SK-N-SH treated with all-trans-retinoic acid at 6 μM for 48 hours (cell line): ENCODE measurements around the gene ARHGAP26.
A peak's percentile ranks its signal among the peaks of the same experiment; 100 is the strongest.

Experiments
- ATAC-seq: fragments of 200-7000 bp; cut with Tn5 transposase; 3 replicates; pipeline ENCODE4 v1.9.1; 2020; ENCODE audit warnings: mild to moderate bottlenecking, moderate library complexity
- ARNTL ChIP-seq: fragments of 450-650 bp; formaldehyde crosslinking; IDR thresholded peaks from 2 replicates; pipeline ENCODE4 v1.5.0; 2020; ENCODE audit warnings: low read depth, mild to moderate bottlenecking, moderate library complexity, borderline replicate concordance
- BACH2 ChIP-seq: fragments of 250-450 bp; sonication (Bioruptor Pico); IDR thresholded peaks from 2 replicates; pipeline ENCODE4 v1.9.0; 2021; ENCODE audit warnings: mild to moderate bottlenecking, borderline replicate concordance
- CREB5 ChIP-seq: fragments of 250-450 bp; sonication (Bioruptor Pico); IDR thresholded peaks from 2 replicates; pipeline ENCODE4 v1.5.1; 2020; ENCODE audit warnings: low read depth, mild to moderate bottlenecking, moderate library complexity
- CSDC2 ChIP-seq: fragments of 250-450 bp; sonication (Bioruptor Pico); IDR thresholded peaks from 2 replicates; pipeline ENCODE4 v1.5.0; 2020; ENCODE audit warnings: mild to moderate bottlenecking, moderate library complexity
- CSRNP3 ChIP-seq: fragments of 250-450 bp; sonication (Bioruptor Pico); IDR thresholded peaks from 2 replicates; pipeline ENCODE4 v1.5.1; 2021; ENCODE audit warnings: mild to moderate bottlenecking, moderate library complexity
- ESRRG ChIP-seq: fragments of 250-450 bp; sonication (Bioruptor Pico); IDR thresholded peaks from 2 replicates; pipeline ENCODE4 v1.6.1; 2021; ENCODE audit warnings: mild to moderate bottlenecking
- GLIS3 ChIP-seq: fragments of 250-450 bp; sonication (Bioruptor Pico); IDR thresholded peaks from 2 replicates; pipeline ENCODE4 v1.5.0; 2020; ENCODE audit warnings: mild to moderate bottlenecking, moderate library complexity
- ISL1 ChIP-seq: fragments of 250-450 bp; sonication (Bioruptor Pico); IDR thresholded peaks from 2 replicates; pipeline ENCODE4 v2.1.2; 2022; ENCODE audit warnings: mild to moderate bottlenecking, moderate library complexity
- PATZ1 ChIP-seq: fragments of 250-450 bp; sonication (Bioruptor Pico); IDR thresholded peaks from 2 replicates; pipeline ENCODE4 v1.8.0; 2020; ENCODE audit warnings: mild to moderate bottlenecking, moderate library complexity, borderline replicate concordance
- PPARA ChIP-seq: fragments of 250-450 bp; sonication (Bioruptor Pico); IDR thresholded peaks from 2 replicates; pipeline ENCODE4 v1.5.0; 2020; ENCODE audit warnings: mild to moderate bottlenecking, borderline replicate concordance
- RARB ChIP-seq: fragments of 250-450 bp; sonication (Bioruptor Pico); IDR thresholded peaks from 2 replicates; pipeline ENCODE4 v1.8.0; 2021; ENCODE audit warnings: mild to moderate bottlenecking, moderate library complexity
- TCF4 ChIP-seq: fragments of 250-450 bp; sonication (Bioruptor Pico); IDR thresholded peaks from 2 replicates; pipeline ENCODE4 v1.8.0; 2021; ENCODE audit warnings: mild to moderate bottlenecking, moderate library complexity, borderline replicate concordance
- TSHZ2 ChIP-seq: fragments of 250-450 bp; sonication (Bioruptor Pico); IDR thresholded peaks from 2 replicates; pipeline ENCODE4 v1.5.0; 2020; ENCODE audit warnings: mild to moderate bottlenecking, moderate library complexity
- ZC3H10 ChIP-seq: fragments of 250-450 bp; sonication (Bioruptor Pico); IDR thresholded peaks from 2 replicates; pipeline ENCODE4 v1.5.1; 2021; ENCODE audit warnings: mild to moderate bottlenecking, moderate library complexity
- ZFP30 ChIP-seq: fragments of 450-650 bp; formaldehyde crosslinking; IDR thresholded peaks from 2 replicates; pipeline ENCODE4 v1.5.0; 2022; ENCODE audit warnings: mild to moderate bottlenecking, moderate library complexity
- ZNF565 ChIP-seq: fragments of 450-650 bp; formaldehyde crosslinking; conservative IDR thresholded peaks from 2 replicates; pipeline ENCODE4 v1.5.0; 2020; ENCODE audit warnings: low read depth, mild to moderate bottlenecking, moderate library complexity
- ZNF70 ChIP-seq: fragments of 450-650 bp; formaldehyde crosslinking; IDR thresholded peaks from 2 replicates; pipeline ENCODE4 v1.5.0; 2020; ENCODE audit warnings: mild to moderate bottlenecking, moderate library complexity
- ZNF8 ChIP-seq: fragments of 450-650 bp; formaldehyde crosslinking; IDR thresholded peaks from 2 replicates; pipeline ENCODE4 v1.5.0; 2020; ENCODE audit warnings: mild to moderate bottlenecking, moderate library complexity

The ARHGAP26 gene

GRCh38 chr5:142935014-142935413, 164.8 kb downstream of the ARHGAP26 start (continued):
- no peak for TF ChIP-seq CREB5 (CRISPR knock-in tag)

GRCh38 chr5:142937374-142937773, 167.2 kb downstream of the ARHGAP26 start:
- ATAC-seq: no peak

GRCh38 chr5:142938266-142938880, 168.2 kb downstream of the ARHGAP26 start:
- peak; percentile 41 for ATAC-seq
- TF ChIP-seq ARNTL (CRISPR knock-in tag) (no peak), PATZ1 (CRISPR knock-in tag) (no peak), ISL1 (no peak), TSHZ2 (no peak), CSRNP3 (CRISPR knock-in tag) (no peak), ZFP30 (CRISPR knock-in tag) (no peak), ZNF70 (CRISPR knock-in tag) (no peak), RARB (no peak), BACH2 (CRISPR knock-in tag) (no peak), CREB5 (CRISPR knock-in tag) (no peak)

More at GRCh38 chr5:142937374-142937773, 167.2 kb downstream of the ARHGAP26 start:
- TF ChIP-seq CSRNP3 (CRISPR knock-in tag) (no peak), ESRRG (no peak), CREB5 (CRISPR knock-in tag) (no peak), ZFP30 (CRISPR knock-in tag) (no peak)

- TF ChIP-seq ISL1 (no peak), ZC3H10 (CRISPR knock-in tag) (no peak), PATZ1 (CRISPR knock-in tag) (no peak), ZNF565 (no peak), BACH2 (CRISPR knock-in tag) (no peak), ZNF8 (CRISPR knock-in tag) (no peak), CSDC2 (CRISPR knock-in tag) (no peak), GLIS3 (CRISPR knock-in tag) (no peak), ARNTL (CRISPR knock-in tag) (no peak), TCF4 (CRISPR knock-in tag) (no peak), PPARA (no peak), ZNF70 (CRISPR knock-in tag) (no peak)
- ATAC-seq: no peak
These were observed 168.8 kb downstream of the ARHGAP26 start for GRCh38 chr5:142939006-142939405.
